ENCODE measurements around the gene MTAP. TPM values are rescaled to one million over a fixed set of nuclear protein-coding genes. Genes with fewer than 3 reads are reported as not detected.

MTAP gene
- total RNA-seq, 1 donor = 30.4 TPM

DNA sequence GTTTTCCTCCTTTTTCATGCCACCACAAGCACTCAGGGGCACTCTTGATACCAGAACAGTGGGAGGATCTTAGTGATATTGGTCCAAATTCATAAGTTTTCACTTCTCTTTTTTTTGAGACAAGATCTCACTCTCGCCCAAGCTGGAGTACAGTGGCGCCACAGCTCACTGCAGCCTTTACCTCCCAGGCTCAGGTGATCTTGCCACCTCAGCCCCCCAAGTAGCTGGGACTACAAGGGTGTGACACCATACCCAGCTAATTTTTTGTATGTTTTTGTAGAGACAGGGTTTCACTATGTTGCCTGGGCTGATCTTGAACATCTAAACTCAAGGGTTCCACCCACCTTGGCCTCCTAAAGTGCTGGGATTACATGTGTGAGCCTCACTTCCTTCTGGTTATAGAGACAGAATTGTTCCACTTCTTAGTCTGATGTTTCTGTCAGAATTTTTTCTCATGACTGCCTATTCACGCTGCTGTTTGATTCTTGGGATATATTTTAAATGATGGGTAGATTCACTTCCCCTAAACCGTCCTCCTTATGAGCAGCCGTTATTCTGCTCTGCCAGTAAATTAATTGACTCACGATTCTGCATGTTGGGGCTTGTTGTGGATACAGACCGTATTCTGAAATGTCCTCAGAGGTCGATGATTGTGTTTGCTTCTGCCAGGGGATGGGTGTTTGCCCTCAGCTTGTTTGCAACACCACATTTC is 30.8 kb downstream of the MTAP start:
- TF ChIP-seq, protein P1, sequence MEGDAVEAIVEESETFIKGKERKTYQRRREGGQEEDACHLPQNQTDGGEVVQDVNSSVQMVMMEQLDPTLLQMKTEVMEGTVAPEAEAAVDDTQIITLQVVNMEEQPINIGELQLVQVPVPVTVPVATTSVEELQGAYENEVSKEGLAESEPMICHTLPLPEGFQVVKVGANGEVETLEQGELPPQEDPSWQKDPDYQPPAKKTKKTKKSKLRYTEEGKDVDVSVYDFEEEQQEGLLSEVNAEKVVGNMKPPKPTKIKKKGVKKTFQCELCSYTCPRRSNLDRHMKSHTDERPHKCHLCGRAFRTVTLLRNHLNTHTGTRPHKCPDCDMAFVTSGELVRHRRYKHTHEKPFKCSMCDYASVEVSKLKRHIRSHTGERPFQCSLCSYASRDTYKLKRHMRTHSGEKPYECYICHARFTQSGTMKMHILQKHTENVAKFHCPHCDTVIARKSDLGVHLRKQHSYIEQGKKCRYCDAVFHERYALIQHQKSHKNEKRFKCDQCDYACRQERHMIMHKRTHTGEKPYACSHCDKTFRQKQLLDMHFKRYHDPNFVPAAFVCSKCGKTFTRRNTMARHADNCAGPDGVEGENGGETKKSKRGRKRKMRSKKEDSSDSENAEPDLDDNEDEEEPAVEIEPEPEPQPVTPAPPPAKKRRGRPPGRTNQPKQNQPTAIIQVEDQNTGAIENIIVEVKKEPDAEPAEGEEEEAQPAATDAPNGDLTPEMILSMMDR (IDR thresholded peaks at IDR 0.05; ENCODE audit: extremely low read depth, low read depth, low read length) = no peak
- H2AFZ ChIP-seq (ENCODE audit: low read length) = no peak overlapping the region
- H3K4me1 ChIP-seq (ENCODE audit: insufficient read depth, low read length) = peaks cover 62% of the 10 kb centered on the region
- H3K4me2 ChIP-seq (ENCODE audit: insufficient read depth, low read length) = no peak overlapping the region
- no peaks in the 10 kb centered on the region for H3K9me3 ChIP-seq (ENCODE audit: low read depth, low read length)
- H3K36me3 ChIP-seq (ENCODE audit: insufficient read depth, low read length) = peaks cover 50% of the 10 kb centered on the region
- peaks cover 32% of the 10 kb centered on the region for H3K79me2 ChIP-seq (ENCODE audit: insufficient read depth, low read length)
- no peak overlapping the region for H3K4me3 ChIP-seq (ENCODE audit: insufficient read depth, low read length)
- DNase-seq (ENCODE audit: insufficient read length, low spot score, missing footprints) = no peak
- H4K20me1 ChIP-seq (ENCODE audit: insufficient read depth, low read length) = no peaks in the 10 kb centered on the region
- no peaks in the 10 kb centered on the region for H3K27me3 ChIP-seq (ENCODE audit: insufficient read depth, low read length)
- H3K27ac ChIP-seq (ENCODE audit: low read depth, low read length) = peak overlapping the region; percentile 96

DNA sequence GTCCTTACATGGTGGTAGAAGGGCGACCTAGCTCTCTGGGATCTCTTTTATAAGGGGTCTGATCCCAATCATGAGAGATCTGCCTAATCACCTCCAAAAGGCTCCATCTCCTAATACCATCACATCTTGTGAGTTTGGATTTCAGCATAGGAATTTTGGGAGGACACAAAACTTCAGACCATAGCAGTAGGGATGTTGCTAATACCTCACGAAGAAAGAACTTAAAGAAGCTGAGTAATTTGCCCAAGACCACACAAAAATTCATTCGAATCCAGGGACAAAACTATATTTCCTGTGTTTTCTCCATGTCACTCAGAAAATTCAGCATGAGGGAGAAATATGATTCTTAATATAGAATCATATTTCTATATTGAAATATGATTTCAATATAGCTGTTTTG is 32.7 kb downstream of the MTAP start:
- H2AFZ ChIP-seq (ENCODE audit: low read length) = no peak overlapping the region
- no peaks in the 10 kb centered on the region for H3K27me3 ChIP-seq (ENCODE audit: insufficient read depth, low read length)
- peaks cover 52% of the 10 kb centered on the region for H3K36me3 ChIP-seq (ENCODE audit: insufficient read depth, low read length)
- no peak overlapping the region for H3K4me3 ChIP-seq (ENCODE audit: insufficient read depth, low read length)
- no peak for DNase-seq (ENCODE audit: insufficient read length, low spot score, missing footprints)
- no peaks in the 10 kb centered on the region for H3K9me3 ChIP-seq (ENCODE audit: low read depth, low read length)
- H3K4me1 ChIP-seq (ENCODE audit: insufficient read depth, low read length) = peaks cover 58% of the 10 kb centered on the region
- no peak overlapping the region for H3K4me2 ChIP-seq (ENCODE audit: insufficient read depth, low read length)
- H3K79me2 ChIP-seq (ENCODE audit: insufficient read depth, low read length) = peaks cover 25% of the 10 kb centered on the region
- H3K27ac ChIP-seq (ENCODE audit: low read depth, low read length) = peak overlapping the region; percentile 96
- TF ChIP-seq, protein P1 (IDR thresholded peaks at IDR 0.05; ENCODE audit: extremely low read depth, low read depth, low read length) = no peak
- no peaks in the 10 kb centered on the region for H4K20me1 ChIP-seq (ENCODE audit: insufficient read depth, low read length)

DNA sequence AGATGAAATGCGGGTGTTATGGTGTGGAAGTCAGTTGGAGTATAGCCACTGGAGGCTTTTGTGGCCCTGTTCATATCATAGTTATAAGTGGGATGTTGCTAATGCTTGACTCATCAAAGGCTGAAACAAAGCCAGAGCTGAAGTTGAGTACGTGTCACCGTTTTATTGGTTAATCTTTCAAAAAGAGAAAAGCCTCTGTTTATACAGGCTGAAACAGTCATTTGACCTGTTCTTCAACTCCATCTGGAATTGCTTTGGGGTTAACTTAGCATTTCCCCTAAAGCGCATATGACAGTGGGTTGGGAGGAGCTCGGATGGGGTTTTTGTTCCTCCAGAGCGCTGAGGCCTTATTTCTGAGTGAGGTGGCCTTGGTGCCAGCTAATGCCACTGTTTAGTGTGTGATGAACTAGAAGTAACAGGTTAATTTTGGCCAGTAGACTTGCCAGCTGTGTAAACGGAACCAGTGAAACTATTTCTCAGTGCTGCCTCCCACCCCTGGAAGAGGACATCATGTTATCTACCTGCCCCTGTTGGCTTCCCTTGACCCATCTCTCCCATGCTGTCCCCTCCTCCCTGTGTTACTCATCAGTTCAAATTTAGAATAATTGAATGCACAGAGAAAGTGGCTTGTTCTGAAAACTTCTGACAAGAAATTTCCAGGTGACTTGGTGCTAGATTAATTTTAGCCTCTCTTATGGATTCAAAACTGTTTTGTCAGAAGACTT is 34.2 kb downstream of the MTAP start:
- Histone ChIP-seq H3K36me3 (ENCODE audit: insufficient read depth, low read length) (peaks cover 61% of the 10 kb centered on the region), H4K20me1 (ENCODE audit: insufficient read depth, low read length) (no peaks in the 10 kb centered on the region), H3K9me3 (ENCODE audit: low read depth, low read length) (no peaks in the 10 kb centered on the region), H3K27me3 (ENCODE audit: insufficient read depth, low read length) (no peaks in the 10 kb centered on the region), H3K4me2 (ENCODE audit: insufficient read depth, low read length) (peak overlapping the region; percentile 49), H3K79me2 (ENCODE audit: insufficient read depth, low read length) (peaks cover 25% of the 10 kb centered on the region), H3K27ac (ENCODE audit: low read depth, low read length) (peak overlapping the region; percentile 96), H3K4me3 (ENCODE audit: insufficient read depth, low read length) (peak overlapping the region; percentile 31), H3K4me1 (ENCODE audit: insufficient read depth, low read length) (peaks cover 43% of the 10 kb centered on the region), H2AFZ (ENCODE audit: low read length) (peak overlapping the region; percentile 52)
- DNase-seq (ENCODE audit: insufficient read length, low spot score, missing footprints) = peak; percentile 94
- TF ChIP-seq, protein P1 (IDR thresholded peaks at IDR 0.05; ENCODE audit: extremely low read depth, low read depth, low read length) = no peak

GRCh38 chr9:21837501-21837900 is 35.1 kb downstream of the MTAP start:
- no peak overlapping the region for H3K4me2 ChIP-seq (ENCODE audit: insufficient read depth, low read length)
- peaks cover 34% of the 10 kb centered on the region for H3K4me1 ChIP-seq (ENCODE audit: insufficient read depth, low read length)
- no peak overlapping the region for H2AFZ ChIP-seq (ENCODE audit: low read length)
- H3K79me2 ChIP-seq (ENCODE audit: insufficient read depth, low read length) = peaks cover 23% of the 10 kb centered on the region
- H3K27me3 ChIP-seq (ENCODE audit: insufficient read depth, low read length) = no peaks in the 10 kb centered on the region
- TF ChIP-seq, protein P1 (IDR thresholded peaks at IDR 0.05; ENCODE audit: extremely low read depth, low read depth, low read length) = no peak
- H3K27ac ChIP-seq (ENCODE audit: low read depth, low read length) = peak overlapping the region; percentile 96
- H4K20me1 ChIP-seq (ENCODE audit: insufficient read depth, low read length) = no peaks in the 10 kb centered on the region
- no peak overlapping the region for H3K4me3 ChIP-seq (ENCODE audit: insufficient read depth, low read length)
- DNase-seq (ENCODE audit: insufficient read length, low spot score, missing footprints) = no peak
- no peaks in the 10 kb centered on the region for H3K9me3 ChIP-seq (ENCODE audit: low read depth, low read length)
- H3K36me3 ChIP-seq (ENCODE audit: insufficient read depth, low read length) = peaks cover 62% of the 10 kb centered on the region

Measured in osteoblast (primary cell).